GM10847 (cell line): Measurements from ENCODE around the gene IL5RA.

Source experiments
- POLR2A ChIP-seq: IDR thresholded peaks from 2 replicates; pipeline ENCODE4 v1.6.1; 2011; ENCODE audit not compliant: insufficient read length; ENCODE audit errors: extremely low read depth

IL5RA gene

DNA sequence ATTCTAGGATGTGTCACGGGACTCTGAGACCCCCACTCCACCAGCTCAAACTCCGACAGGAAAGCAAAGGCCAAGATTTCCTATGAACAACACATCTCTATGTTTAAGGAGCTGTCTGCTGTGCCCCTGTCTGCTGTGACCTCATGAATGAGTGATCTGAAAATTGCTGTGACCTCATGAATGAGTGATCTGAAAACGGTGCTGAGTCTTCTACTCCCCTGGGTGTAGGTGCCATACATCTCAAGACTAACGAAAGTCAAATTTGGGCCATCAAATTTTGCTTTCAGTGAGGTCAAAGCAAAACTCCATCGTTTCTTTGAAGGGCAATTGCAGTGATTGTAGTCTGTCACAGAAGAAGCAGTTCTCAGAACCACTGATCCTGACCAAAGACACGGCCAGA is 24.4 kb downstream of the IL5RA start:
- TF ChIP-seq POLR2A = no peak

DNA sequence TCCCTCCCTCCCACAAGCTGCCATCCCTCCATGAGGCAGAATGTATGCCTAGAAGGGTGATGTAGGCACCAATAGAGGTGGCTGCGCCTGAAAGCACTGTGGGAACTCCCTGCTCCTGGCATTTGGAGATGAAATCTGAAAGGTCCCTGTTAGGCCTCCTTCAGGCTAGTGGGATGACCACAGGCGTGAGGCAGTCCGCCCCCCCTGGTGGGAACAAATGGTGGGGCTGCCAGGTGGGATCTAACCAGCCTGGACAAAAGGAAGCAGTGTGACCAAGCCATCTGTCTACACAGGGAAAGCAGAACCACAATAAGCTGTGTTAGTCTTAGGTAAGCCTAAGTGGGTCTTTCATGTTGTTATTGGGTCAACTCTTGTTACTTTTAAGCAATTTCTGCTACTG is 25.3 kb downstream of the IL5RA start:
- no peak for TF ChIP-seq POLR2A

- no peak for TF ChIP-seq POLR2A
These were observed 27.8 kb downstream of the IL5RA start for GRCh38 chr3:3082234-3082924.

- no peak for TF ChIP-seq POLR2A
These were observed 28.6 kb downstream of the IL5RA start for GRCh38 chr3:3081381-3082233.

DNA sequence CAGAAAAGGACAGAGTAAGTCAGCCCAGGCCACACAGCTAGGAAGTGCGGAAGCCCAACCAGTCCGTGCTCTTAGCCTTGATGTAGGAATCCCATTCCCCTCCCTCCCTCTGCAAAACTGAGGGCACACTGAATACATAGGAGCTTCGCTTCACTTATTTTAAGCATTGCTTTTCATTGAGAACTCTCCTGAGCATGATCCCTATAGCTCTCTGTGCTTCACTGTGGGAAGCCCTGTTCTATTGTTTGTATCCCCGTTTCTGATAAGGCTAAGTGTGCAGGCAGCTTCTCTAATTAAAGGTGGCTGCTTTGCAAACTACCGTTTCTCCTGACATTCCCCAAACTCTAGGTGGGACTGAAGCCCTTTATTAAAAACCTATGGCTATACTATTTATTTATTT is 29.9 kb downstream of the IL5RA start:
- TF ChIP-seq POLR2A = no peak

DNA sequence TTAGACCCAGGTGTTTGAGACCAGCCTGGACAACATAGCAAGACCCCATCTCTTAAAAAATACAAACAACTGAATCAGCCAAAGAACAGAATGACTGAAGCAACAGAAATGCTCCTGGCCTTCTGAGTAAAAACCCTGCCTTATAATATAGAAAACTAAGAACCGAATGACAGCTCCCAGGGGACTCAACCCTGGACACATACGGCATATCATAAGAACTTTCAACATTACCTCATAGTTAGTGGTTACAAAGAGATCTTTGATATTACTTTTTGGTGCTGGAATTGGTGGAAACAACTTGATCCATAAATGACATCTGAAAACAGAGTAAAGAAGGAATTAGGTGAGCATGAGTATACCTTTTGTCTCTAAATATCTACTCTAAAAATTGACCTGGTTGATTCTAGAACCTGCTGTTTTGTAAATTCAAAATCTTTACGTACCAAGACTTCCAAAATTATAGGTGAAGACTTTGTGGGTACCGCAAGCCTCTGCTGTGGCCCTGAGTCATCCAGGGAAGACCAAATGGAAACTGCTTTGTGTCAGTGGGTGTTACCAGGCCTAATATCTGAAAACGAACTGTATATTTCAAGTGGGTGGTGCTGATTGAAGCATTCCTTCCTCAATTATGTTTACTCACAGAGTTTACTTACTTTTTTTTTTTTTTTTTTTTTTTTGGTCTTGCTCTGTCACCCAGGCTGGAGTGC is 35.5 kb downstream of the IL5RA start:
- TF ChIP-seq POLR2A = no peak

DNA sequence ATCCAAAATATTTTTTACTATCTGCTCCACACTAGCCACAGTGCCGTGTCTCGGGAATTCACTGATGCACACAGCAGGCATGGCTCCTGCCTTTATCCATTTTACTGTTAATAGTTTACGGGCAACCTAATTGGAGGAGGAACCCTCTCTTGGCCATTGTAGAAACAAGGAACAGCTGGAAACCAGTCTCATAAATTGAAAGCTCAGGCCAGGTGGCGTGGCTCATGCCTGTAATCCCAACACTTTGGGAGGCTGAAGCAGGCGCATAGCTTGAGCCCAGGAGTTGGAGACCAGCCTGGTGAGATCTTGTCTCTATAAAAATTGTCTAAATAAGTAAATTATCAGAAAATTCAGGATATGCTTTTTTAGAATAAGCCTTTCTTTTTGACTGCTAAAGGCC is 39.0 kb downstream of the IL5RA start:
- no peak for TF ChIP-seq POLR2A

GRCh38 chr3:3069723-3070122 is 40.5 kb downstream of the IL5RA start:
- TF ChIP-seq POLR2A = no peak

DNA sequence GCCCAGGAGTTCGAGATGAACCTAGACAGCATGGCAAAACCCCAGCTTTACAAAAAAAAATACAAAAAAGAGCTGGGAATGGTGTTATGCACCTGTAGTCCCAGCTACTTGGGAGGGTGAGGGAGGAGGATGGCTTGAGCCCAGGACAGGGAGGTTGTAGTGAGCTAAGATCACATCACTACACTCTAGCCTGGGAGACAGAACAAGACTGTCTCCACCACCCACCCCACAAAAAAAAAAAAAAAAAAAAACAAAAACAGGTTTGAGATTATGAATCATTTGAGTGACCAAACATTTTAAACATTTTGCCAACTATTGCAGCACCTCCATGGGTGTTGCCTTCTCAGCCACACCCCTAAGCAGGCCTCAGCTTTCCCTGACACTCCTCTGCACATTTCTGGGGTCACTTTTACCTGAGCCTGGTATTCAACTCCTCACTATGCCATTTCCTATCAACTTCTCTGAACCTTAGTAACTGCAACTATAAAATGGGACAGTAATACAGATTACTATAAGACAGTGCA is 41.8 kb downstream of the IL5RA start:
- no peak for TF ChIP-seq POLR2A

DNA sequence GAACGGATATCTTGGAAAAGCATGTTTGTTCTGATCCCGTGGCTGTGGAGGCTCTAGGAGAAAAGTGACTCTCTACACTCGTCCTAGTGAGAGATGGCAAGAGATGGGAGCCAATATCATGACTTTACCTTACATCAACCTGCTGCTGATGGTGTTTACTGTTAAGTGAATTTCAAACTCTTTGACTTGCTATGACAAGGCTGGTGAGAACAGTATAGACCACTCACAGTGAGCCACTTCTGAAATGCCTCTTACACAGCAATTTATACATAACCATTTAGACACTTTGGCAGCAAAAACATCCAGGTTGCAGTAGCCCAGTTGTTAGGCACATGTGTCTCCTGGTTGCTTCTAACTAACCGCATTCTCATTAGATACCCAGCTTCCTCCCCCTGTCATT is 43.3 kb downstream of the IL5RA start:
- no peak for TF ChIP-seq POLR2A

DNA sequence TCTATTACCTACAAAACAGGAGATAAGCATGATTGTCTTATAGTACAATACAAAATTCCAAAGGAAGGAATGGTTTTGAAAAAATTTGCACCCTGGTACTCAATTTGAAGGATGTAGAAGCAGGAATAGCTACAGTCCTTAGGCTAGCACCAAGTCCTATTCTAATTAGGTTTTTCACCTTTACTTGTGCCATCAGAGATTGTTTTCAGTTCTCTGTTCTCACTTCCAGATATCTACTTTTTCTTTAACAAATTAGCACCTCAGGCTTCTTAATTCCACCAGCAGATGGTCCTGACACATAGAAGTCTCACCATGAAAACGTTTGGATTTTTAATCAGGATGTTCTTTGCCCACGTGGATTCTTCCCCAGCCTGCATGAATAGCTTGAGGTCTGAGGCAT is 43.8 kb downstream of the IL5RA start:
- TF ChIP-seq POLR2A = no peak

GRCh38 chr3:3065876-3066275 is 44.3 kb downstream of the IL5RA start:
- TF ChIP-seq POLR2A = no peak

DNA sequence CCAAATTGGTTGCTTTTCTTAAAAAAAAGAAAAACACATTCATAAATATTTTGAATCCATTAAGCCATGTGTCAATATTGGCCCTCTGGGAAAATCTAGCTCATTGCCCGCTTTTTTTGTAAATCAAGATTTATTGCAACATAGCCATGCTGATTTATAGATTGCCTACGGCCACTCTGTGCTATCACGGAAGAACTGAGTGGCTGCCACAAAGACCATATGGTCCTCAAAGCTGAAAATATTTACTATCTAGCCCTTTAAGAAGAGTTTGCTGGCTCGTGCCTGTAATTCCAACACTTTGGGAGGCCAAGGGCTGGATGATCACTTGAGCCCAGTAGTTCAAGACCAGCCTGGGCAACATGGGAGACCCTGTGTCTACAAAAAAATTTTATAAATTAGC is 45.9 kb downstream of the IL5RA start:
- no peak for TF ChIP-seq POLR2A

DNA sequence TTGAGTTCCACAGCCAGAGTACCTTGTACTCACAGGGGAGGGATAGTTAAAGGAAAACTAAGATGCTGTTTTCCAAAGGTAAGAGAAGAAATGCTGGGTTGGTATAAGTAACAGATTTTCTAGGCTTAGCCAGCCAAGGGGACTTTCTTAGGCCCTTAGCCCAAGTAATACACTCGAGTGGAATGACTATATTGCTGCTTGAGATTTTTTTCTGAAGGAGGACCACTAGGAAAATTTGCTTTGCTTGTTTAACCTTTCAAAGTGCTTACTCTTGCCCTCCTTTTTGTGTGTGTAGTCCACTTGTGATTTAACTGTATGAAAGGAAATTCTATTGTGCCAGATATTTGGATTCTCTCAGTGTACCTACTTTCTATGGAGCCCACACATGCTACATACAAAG is 50.5 kb downstream of the IL5RA start:
- no peak for TF ChIP-seq POLR2A

DNA sequence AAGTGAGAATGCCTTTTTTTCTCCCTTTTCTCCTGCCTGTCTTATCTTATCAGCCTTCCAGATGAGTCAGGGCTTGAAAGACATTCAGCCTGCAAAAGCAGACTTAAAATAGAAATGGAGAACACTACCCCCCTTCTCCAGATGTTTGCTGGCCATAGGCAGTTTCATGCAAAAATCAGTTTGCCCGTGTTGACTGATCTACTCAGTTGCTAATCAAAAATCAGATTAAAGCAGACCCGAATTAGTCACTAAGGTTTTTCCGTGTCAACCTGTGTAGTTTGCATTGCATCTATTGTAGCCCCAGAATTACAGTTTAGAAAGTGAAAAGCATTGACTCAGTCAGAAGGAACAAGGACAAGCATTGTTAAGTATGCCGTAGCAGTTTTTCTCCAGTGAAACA is 56.2 kb downstream of the IL5RA start:
- TF ChIP-seq POLR2A = no peak
